Esophagus mucosa (tissue), 1 donor: Measurements from ENCODE around the gene PROSER3. TPM values are rescaled to one million over a fixed set of nuclear protein-coding genes. Genes with fewer than 3 reads are reported as not detected.
A peak's percentile ranks its signal among the peaks of the same experiment; 100 is the strongest.
"Not testable (repeated sequence)": the region's sequence is repeated elsewhere in the genome, so short reads cannot be mapped to it uniquely, and the experiment has no call there.

Experiments
- ATAC-seq: fragments of 200-7000 bp; cut with Tn5 transposase; one replicate; pipeline ENCODE4 v1.9.1; 2020
- total RNA-seq: library from RNA; stranded (reverse); gene quantifications from one replicate; pipeline ENCODE4 v1.2.4, GENCODE V29; 2023
- donor health status: DM: yes; HTN: yes; CAD: no.

Gene PROSER3
- total RNA-seq, 1 donor from 2014 or later: 14.7 TPM

DNA sequence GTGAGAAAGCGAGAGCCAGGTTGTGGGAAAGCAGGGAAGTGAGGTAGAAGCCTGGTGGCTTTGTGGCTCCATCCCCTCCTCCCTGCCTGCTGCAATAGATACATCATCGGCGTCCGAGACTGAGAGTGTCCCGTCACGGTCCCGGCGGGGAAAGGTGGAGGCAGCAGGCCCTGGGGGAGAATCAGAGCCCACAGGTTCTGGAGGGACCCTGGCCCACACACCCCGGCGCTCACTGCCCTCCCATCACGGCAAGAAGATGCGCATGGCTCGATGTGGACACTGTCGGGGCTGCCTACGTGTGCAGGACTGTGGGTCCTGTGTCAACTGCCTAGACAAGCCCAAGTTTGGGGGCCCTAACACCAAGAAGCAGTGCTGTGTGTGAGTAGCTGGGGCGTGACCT is 35.1 kb upstream of the PROSER3 start:
- ATAC-seq: no peak

DNA sequence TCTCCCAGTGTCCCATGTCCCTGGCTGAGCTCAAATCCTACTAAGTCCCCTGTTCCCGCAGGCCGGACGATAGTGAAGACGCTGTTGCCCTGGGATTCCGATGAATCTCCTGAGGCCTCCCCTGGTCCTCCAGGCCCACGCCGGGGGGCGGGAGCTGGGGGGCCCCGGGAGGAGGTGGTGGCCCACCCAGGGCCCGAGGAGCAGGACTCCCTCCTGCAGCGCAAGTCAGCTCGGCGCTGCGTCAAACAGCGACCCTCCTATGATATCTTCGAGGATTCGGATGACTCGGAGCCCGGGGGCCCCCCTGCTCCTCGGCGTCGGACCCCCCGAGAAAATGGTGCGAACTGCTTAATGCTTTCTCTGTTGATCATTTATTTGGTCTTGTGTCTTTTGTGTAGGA is 34.3 kb upstream of the PROSER3 start:
- ATAC-seq: no peak

DNA sequence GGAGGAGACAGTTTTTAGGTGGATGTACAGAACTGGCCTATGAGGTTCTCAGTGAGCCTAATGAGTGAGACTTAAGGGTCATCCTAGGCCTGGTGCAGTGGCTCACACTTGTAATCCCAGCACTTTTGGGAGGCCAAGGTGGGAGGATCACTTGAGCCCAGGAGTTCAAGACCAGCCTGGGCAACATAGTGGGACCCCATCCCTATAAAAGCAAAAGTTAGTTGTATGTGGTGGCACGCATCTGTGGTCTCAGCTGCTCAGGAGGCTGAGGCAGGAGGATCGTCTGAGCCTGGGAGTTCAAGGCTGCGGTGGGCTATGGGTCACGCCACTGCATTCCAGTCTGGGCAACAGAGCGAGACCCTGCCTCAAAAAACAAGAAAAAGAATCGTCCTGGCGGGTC is 33.8 kb upstream of the PROSER3 start:
- ATAC-seq: not testable (repeated sequence)

DNA sequence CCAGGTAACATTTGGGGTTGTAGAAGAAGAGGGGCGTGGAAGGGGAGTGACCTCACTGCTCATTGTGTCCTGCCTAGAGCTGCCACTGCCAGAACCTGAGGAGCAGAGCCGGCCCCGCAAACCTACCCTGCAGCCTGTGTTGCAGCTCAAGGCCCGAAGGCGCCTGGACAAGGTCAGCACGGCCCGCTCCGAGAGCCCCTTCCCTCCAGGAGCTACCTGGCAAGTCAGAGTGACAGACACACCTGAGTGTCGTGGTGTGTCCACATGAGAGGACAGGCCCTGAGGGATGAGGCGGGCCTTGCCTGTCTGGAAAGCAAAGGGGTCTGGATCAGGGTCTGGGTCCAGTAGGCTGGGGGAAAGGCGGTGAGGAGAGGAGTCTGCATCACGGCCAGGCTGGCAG is 33.4 kb upstream of the PROSER3 start:
- no peak for ATAC-seq

DNA sequence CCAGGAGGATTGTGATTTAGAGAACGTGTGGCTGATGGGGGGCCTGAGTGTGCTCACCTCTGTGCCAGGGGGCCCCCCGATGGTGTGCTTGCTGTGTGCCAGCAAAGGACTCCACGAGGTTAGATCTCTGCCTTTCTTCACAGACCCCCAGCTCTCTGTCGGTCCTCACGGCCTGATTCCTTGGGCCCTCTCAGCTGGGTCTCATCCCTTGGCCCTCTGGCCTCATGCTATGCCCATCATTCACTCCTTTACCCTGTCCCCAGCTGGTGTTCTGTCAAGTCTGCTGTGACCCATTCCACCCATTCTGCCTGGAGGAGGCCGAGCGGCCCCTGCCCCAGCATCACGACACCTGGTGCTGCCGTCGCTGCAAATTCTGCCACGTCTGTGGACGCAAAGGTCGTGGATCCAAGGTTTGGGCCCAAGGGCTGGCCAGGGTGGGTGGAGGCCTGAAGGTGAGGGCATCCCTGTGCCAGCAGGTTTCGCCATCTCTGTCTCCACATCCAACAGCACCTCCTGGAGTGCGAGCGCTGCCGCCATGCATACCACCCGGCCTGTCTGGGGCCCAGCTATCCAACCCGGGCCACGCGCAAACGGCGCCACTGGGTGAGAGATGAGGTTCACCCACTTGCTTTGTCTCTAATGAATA is 32.6 kb upstream of the PROSER3 start:
- ATAC-seq: no peak

DNA sequence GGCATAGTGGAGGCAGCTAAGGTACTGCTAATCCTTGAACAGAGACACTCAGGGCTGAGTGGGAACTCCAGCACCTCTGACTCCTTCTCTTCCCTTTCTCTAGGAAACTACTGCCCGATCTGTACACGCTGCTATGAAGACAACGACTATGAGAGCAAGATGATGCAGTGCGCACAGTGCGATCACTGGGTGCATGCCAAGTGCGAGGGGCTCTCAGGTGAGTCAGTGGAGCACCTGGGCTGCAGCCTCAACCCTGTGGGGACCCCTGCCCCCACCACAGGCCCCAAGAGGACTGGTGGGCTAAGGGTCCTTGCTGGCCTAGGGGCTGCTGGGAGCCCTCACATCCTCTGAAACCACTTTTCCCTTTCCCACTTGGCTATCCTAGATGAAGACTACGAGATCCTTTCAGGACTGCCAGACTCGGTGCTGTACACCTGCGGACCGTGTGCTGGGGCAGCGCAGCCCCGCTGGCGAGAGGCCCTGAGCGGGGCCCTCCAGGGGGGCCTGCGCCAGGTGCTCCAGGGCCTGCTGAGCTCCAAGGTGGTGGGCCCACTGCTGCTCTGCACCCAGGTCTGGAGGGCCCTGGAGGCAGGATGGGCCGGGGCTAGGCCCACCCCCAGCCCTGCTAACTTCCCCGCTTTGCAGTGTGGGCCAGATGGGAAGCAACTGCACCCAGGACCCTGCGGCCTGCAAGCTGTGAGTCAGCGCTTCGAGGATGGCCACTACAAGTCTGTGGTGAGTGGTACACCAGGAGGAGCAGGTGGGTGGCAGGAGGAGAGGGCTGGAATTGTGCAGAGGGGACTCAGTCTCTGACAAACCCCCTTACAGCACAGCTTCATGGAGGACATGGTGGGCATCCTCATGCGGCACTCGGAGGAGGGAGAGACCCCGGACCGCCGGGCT is 30.7 kb upstream of the PROSER3 start:
- no peak for ATAC-seq

DNA sequence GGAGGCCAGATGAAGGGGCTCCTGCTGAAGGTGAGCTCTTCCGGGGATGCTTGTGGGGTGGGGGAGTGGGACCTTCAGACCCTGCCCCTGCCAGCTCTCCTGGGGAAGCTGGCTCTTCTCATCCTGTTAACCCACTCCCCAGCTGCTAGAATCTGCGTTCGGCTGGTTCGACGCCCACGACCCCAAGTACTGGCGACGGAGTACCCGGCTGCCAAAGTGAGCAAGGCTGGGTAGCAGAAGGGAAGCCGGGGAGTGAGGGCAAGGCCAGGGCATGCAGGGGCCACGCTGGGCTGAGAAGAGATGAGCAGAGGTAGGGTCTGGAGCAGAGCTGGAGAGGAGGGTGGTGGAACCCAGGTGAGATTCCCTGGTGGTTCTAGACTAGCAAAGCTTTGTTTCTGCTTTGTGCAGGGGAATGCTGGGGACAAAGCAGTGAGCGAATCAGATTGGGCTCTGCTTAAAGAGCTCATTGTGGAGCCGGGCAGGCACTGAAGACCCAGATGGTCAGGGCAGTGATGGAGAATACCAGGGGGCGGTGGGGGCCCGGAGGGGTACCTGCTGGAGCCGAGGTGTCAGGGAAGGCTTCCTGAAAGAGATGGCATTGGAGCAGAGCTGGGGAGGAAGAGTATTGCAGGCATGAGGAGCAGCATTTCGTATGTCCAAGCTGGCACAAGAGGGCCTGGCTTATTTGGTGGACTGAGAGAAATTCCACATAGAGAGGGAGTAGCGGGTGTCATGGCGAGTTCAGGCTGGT is 29.8 kb upstream of the PROSER3 start:
- no peak for ATAC-seq

DNA sequence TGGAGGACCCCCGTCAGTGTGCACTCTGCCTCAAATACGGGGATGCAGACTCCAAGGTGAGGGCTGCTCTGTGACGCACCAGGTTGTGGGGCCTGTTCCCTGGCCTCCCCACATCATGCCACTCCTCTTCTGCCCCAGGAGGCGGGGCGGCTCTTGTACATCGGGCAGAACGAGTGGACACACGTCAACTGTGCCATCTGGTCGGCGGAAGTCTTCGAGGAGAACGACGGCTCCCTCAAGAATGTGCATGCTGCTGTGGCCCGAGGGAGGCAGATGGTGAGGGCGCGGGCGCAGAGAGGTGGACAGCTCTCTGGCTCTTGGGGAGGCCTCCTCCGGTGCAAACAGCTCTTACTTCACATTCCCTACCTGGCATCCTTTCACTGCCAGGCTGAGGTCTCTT is 29.0 kb upstream of the PROSER3 start:
- ATAC-seq: no peak

DNA sequence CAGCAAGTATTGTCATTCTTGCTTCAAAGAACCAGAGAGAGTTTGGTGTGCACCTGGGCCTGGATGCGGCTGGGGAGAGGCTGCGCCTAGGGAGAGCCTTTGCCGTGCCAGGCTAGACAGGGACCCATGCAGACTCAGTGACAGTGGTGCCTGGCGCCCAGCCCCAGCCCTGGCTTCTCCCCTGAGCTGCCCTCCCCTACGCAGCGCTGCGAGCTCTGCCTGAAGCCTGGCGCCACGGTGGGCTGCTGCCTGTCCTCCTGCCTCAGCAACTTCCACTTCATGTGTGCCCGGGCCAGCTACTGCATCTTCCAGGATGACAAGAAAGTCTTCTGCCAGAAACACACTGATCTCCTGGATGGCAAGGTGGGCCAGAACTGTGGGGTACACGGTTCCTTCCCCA is 28.2 kb upstream of the PROSER3 start:
- no peak for ATAC-seq

DNA sequence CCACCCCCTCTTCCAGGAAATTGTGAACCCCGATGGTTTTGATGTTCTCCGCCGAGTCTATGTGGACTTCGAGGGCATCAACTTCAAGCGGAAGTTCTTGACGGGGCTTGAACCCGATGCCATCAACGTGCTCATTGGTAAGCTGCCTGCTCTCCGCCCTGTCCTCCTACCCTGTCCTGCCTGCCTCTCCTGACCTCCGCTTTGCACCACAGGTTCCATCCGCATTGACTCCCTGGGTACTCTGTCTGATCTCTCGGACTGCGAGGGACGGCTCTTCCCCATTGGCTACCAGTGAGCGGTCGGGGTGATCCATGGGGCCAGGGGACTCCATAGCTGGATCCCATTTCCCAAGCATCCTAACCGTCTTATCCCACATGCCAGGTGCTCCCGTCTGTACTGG is 27.6 kb upstream of the PROSER3 start:
- no peak for ATAC-seq

DNA sequence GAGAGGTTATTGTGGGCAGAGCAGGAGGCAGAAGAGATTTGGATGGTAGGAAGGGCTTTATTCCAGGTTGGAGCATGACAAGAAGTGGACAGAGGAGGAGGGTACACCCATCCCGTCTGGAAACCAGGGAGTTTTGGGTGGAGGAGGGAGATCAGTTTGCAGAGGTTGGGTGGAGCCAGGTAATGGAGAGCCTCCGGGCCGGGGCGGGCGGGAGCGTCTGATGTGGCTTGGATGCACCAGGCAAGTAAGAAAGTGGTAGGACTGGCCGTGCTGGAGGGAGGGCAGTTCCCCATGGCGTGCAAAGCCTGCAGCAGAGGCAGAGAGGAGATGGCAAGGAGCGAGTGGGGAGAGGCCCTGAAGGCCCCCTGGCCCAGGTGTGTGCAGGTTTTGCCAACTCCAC is 26.6 kb upstream of the PROSER3 start:
- peak; percentile 80 for ATAC-seq

DNA sequence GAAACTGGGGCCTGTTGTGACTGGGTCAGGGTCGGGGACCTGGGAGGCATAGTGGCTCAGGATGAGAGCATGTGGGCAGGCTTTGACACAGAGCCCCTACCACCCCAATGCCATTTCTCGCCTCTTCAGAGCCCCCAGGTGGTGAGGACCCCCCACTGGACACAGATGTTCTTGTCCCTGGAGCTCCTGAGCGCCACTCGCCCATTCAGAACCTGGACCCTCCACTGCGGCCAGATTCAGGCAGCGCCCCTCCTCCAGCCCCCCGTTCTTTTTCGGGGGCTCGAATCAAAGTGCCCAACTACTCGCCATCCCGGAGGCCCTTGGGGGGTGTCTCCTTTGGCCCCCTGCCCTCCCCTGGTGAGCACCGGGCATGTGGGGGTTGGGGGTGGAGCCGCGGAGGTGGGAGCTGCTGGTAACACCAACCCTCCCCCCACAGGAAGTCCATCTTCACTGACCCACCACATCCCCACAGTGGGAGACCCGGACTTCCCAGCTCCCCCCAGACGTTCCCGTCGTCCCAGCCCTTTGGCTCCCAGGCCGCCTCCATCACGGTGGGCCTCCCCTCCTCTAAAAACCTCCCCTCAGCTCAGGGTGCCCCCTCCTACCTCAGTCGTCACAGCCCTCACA is 26.1 kb upstream of the PROSER3 start:
- no peak for ATAC-seq

DNA sequence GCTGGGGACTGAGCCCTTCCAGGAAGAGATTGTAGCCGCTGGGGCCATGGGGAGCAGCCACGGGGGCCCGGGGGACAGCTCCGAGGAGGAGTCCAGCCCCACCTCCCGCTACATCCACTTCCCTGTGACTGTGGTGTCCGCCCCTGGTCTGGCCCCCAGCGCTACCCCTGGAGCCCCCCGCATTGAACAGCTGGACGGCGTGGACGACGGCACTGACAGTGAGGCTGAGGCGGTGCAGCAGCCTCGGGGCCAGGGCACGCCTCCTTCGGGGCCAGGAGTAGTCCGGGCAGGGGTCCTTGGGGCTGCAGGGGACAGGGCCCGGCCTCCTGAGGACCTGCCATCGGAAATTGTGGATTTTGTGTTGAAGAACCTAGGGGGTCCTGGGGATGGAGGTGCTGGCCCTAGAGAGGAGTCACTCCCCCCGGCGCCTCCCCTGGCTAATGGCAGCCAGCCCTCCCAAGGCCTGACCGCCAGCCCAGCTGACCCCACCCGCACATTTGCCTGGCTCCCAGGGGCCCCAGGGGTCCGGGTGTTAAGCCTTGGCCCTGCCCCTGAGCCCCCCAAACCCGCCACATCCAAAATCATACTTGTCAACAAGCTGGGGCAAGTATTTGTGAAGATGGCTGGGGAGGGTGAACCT is 25.3 kb upstream of the PROSER3 start:
- no peak for ATAC-seq

DNA sequence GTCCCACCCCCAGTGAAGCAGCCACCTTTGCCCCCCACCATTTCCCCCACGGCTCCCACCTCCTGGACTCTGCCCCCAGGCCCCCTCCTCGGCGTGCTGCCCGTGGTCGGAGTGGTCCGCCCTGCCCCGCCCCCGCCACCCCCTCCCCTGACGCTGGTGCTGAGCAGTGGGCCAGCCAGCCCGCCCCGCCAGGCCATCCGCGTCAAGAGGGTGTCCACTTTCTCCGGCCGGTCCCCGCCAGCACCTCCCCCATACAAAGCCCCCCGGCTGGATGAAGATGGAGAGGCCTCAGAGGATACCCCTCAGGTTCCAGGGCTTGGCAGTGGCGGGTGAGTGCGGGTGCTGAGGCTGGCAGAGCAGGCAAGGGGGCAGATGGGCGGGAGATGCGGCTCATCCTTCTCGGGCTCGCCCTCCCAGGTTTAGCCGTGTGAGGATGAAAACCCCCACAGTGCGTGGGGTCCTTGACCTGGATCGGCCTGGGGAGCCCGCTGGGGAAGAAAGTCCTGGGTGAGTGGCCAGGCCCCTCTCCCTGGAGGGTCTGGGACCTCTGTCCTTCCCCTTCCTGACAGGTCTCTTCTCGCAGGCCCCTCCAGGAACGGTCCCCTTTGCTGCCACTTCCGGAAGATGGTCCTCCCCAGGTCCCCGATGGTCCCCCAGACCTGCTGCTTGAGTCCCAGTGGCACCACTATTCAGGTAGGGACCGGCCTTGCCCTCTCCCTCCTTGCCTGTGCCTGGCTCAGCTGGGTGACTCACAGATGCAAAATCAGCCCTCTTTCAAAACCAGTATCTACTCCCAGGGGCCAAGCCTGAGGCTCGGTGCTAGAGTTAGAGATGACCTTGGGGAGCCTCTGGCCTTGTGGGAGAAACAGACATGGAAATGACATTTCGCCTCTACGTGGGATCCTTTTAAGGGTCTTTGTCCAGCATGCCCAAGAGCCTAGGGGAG is 24.5 kb upstream of the PROSER3 start:
- ATAC-seq: no peak

DNA sequence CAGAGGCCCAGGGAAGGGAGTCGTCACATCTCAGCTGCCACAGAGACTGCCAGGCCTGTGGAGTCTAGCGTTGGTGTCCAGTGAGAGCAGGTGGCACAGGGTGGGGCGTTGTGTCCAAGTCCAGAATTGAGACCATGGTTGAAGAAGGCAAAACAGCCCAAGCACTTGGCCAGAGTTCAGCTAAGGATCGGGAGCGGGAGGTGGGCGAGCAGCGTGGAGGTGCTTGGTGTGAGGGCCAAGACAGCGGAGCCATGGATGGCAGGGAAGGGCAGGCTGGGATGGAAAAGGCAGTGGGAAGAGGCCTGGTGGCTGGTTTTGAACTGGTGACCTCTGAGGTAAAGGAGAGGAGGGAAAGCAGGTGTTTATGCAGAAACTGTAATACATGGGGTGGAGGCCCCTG is 23.7 kb upstream of the PROSER3 start:
- ATAC-seq: no peak

DNA sequence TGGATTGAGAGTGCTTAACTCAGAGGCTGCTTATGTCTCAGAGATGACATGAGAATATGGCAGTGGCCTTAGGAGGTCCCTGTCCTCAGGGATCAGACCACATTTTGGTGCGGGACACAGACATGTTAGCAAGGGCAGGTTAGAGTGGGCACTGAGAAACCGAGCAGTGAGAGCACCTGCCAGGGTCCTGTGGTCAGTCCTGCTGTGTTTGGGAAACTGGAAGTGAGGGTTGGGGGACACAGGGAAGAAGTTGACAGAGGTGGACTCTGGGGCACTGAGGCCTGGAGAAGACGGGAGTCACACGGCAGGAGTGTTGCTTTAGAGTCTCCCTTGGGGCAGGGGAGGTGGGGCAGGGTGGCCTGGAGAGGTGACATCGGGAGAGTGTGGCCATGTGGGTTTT is 23.1 kb upstream of the PROSER3 start:
- no peak for ATAC-seq

DNA sequence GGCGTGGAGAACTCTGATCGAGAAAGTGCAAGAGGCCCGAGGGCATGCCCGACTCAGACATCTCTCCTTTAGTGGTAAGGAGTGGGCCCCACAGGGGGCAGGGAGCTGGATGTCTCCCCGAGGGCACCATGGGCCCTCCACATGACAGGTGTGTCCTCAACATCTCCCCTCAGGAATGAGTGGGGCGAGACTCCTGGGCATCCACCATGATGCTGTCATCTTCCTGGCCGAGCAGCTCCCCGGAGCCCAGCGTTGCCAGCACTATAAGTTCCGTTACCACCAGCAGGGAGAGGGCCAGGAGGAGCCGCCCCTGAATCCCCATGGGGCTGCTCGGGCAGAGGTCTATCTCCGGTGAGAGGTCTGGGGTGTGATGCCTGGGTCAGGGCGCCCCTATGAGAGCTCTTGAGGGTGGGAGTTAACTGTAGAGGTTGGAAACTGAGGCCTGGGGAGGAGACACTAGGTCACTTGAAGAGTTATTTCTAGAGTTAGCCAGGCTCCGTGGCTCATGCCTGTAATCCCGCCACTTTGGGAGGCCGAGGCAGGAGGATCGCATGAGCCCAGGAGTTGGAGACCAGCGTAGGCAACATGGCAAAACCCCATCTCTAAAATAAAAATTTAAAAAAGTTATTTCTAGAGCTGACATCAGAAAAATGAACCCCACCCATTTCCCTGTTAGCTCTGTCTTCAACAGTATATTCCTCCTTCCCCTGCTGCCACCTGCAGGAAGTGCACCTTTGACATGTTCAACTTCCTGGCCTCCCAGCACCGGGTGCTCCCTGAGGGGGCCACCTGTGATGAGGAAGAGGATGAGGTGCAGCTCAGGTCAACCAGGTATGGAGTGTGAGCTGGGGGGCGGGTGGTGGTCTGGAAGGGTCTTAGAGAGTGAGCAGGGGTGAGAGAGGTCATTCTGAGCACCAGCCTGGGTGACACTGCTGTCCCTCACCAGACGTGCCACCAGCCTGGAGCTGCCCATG is 20.8 kb upstream of the PROSER3 start:
- ATAC-seq: no peak

DNA sequence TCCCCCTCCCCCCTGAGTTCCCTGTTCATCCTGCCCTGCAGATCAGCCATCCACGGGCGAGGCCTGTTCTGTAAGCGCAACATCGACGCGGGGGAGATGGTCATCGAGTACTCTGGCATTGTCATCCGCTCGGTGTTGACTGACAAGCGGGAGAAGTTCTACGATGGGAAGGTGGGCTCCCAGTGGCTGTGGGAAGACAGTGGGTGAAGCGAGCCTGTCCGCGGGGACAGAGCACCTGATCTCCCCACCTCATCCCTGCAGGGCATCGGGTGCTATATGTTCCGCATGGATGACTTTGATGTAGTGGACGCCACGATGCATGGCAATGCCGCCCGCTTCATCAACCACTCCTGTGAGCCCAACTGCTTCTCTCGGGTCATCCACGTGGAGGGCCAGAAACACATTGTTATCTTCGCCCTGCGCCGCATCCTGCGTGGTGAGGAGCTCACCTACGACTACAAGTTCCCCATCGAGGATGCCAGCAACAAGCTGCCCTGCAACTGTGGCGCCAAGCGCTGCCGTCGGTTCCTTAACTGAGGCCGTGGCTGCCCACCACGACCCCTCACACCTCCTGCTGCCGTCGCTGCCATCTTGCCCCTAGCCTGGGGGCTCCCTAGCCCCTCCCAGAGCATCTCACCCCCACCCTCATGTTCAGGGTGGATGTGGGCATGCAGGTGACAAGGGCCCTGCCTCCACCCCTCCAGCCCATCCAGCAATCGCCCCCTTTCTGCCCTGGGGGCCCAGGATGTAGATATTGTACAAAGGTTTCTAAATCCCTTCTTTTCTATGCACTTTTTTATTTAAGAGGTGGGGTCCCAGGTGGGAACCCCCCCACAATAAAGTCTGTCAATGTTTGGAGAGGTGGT is 19.7 kb upstream of the PROSER3 start:
- ATAC-seq: no peak

DNA sequence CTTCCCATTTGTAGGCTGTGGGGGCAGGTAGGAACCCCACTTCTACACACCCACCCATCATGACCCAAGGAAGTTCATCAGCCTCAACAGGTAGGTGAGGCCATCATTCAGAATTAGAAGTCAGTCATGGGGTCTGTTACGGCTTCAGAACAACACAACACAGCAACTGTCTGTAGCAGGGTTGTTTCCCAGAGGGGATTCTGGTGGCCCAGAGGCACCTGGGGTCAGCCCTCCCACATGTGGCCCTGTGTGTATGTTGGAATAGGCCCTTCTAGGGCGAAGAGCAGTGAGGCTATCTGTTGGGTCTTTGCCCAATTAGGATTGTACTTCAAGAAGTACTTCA is 19.1 kb upstream of the PROSER3 start:
- ATAC-seq: no peak
